Epithelial cell of esophagus (primary cell): ENCODE results near the gene TMED10.
A peak's percentile ranks its signal among the peaks of the same experiment; 100 is the strongest.
"Not testable (repeated sequence)": the region's sequence is repeated elsewhere in the genome, so short reads cannot be mapped to it uniquely, and the experiment has no call there.

Experiments used
- DNase-seq: peaks from one replicate; pipeline ENCODE4 v3.0.0; 2010; ENCODE audit warnings: low read depth
- H3K4me3 ChIP-seq: 2 replicates; pipeline ENCODE4 v1.5.1; 2011; ENCODE audit warnings: mild to moderate bottlenecking, low read length, control low read depth
- CTCF ChIP-seq: IDR thresholded peaks from 2 replicates; pipeline ENCODE4 v1.5.1; 2011; ENCODE audit warnings: low read depth, mild to moderate bottlenecking, low read length, control low read depth, inconsistent platforms; ENCODE audit not compliant: insufficient read depth; ENCODE audit errors: missing control alignments

The TMED10 gene

GRCh38 chr14:75185251-75186040 lies 9.0 kb upstream of the TMED10 start:
- TF ChIP-seq CTCF, result no peak
- H3K4me3 ChIP-seq, result no peak overlapping the region
- DNase-seq, result no peak

- TF ChIP-seq CTCF, result no peak
- no peak overlapping the region for H3K4me3 ChIP-seq
- peak; percentile 22 for DNase-seq
Measured at GRCh38 chr14:75184492-75184891, 8.1 kb upstream of the TMED10 start.

- DNase-seq, result no peak
- TF ChIP-seq CTCF, result no peak
- H3K4me3 ChIP-seq, result no peak overlapping the region
Measured at GRCh38 chr14:75184039-75184438, 7.6 kb upstream of the TMED10 start.

GRCh38 chr14:75183225-75183624 lies 6.8 kb upstream of the TMED10 start:
- DNase-seq, result no peak
- H3K4me3 ChIP-seq, result no peak overlapping the region
- TF ChIP-seq CTCF, result no peak

GRCh38 chr14:75182821-75183220 lies 6.4 kb upstream of the TMED10 start:
- peak; percentile 21 for DNase-seq
- no peak overlapping the region for H3K4me3 ChIP-seq
- TF ChIP-seq CTCF, result no peak

- not testable (repeated sequence) for H3K4me3 ChIP-seq, DNase-seq
Measured at GRCh38 chr14:75182163-75182562, 5.8 kb upstream of the TMED10 start.

- DNase-seq, result no peak
- H3K4me3 ChIP-seq, result no peak overlapping the region
- no peak for TF ChIP-seq CTCF
Measured at GRCh38 chr14:75181293-75182062, 5.1 kb upstream of the TMED10 start.
